ENCODE measurements around the gene SRRD.
A peak's percentile ranks its signal among the peaks of the same experiment; 100 is the strongest.

DNA sequence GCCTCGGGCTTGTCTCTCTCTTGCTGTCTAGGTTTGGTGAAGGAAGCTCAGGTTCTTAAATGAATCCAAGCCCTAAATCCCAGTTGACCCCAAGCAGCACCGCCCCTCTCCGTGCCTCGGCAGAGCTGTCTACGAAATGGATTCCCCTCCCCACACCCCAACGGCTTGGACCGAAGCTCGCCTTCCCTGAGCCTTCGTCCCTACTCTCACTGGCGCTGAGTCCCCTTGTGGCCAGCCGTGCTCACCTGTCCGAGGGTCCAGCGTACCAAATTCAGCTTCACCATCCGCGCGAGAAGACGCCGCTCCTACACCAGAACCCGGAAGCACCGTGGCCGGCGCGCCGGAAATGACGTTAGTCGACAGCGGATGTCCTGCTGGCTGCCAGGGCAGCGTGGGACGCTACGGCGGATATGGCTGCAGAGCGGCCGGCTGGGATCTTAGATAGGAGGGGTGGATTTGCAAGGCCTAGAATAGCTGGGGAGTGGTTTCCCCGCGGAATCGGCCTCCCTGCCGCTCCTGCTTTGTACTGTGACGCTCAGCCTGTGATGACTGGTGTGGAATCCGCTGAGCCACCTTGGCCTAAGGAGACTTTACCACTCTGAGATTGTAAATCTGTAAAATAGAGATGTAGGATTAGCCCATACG is 28.6 kb downstream of the SRRD start, which contains the start of gene TFIP11:
- peak; percentile 93 for TF ChIP-seq POLR2AphosphoS5 (IDR thresholded peaks at IDR 0.05; ENCODE audit: borderline replicate concordance, low read depth, low read length)
- TF ChIP-seq EZH2 (IDR thresholded peaks at IDR 0.05), result no peak

Measured in SK-N-MC (cell line).